HepG2 (cell line): ENCODE measurements around the gene CD151. TPM values are rescaled to one million over a fixed set of nuclear protein-coding genes. Genes with fewer than 3 reads are reported as not detected.

Source experiments
- ERF ChIP-seq: IDR thresholded peaks from 2 replicates; pipeline ENCODE4 v1.6.1; 2018; ENCODE audit warnings: missing biosample characterization, missing genetic modification reagents
- HOXA7 ChIP-seq: sonication (generic); formaldehyde crosslinking; IDR thresholded peaks from 2 replicates; pipeline ENCODE4 v1.8.1; 2022; ENCODE audit warnings: mild to moderate bottlenecking, missing genetic modification reagents, moderate library complexity
- MEIS1 ChIP-seq: sonication (generic); formaldehyde crosslinking; IDR thresholded peaks from 2 replicates; pipeline ENCODE4 v1.9.0; 2021; ENCODE audit warnings: mild to moderate bottlenecking, missing genetic modification reagents, moderate library complexity, borderline replicate concordance
- NONO ChIP-seq, 2 experiments: fragments of 450-650 bp in 1 of 2; sonication (generic) in 1 of 2; formaldehyde crosslinking in 1 of 2; IDR thresholded peaks in 1 of 2; conservative IDR thresholded peaks in 1 of 2; 2 replicates each; pipeline versions ENCODE4 v1.6.1 to v1.8.0; 2017 to 2022; ENCODE audit warnings: mild to moderate bottlenecking in 1 of 2, missing genetic modification reagents in 1 of 2, moderate library complexity in 1 of 2
- TBX2 ChIP-seq: sonication (generic); formaldehyde crosslinking; IDR thresholded peaks from 2 replicates; pipeline ENCODE4 v1.5.0; 2020; ENCODE audit warnings: missing genetic modification reagents, mild to moderate bottlenecking, borderline replicate concordance
- ZKSCAN8 ChIP-seq: IDR thresholded peaks from 2 replicates; pipeline ENCODE4 v1.6.1; 2016; ENCODE audit warnings: borderline replicate concordance, missing genetic modification reagents, missing compliant biosample characterization
- ZNF136 ChIP-seq: sonication (generic); formaldehyde crosslinking; IDR thresholded peaks from 2 replicates; pipeline ENCODE4 v1.8.1; 2022; ENCODE audit warnings: low read depth, mild to moderate bottlenecking, moderate library complexity, missing genetic modification reagents
- ZNF337 ChIP-seq: sonication (generic); formaldehyde crosslinking; IDR thresholded peaks from 2 replicates; pipeline ENCODE4 v1.5.1; 2020; ENCODE audit warnings: missing genetic modification reagents, low read depth, mild to moderate bottlenecking, borderline replicate concordance
- ZNF572 ChIP-seq: sonication (generic); formaldehyde crosslinking; IDR thresholded peaks from 2 replicates; pipeline ENCODE4 v1.5.1; 2020; ENCODE audit warnings: mild to moderate bottlenecking, missing genetic modification reagents
- ZNF703 ChIP-seq: sonication (generic); formaldehyde crosslinking; IDR thresholded peaks from 2 replicates; pipeline ENCODE4 v1.5.1; 2020; ENCODE audit warnings: missing genetic modification reagents, mild to moderate bottlenecking, moderate library complexity, borderline replicate concordance
- ZNF749 ChIP-seq: sonication (generic); formaldehyde crosslinking; IDR thresholded peaks from 2 replicates; pipeline ENCODE4 v1.8.0; 2022; ENCODE audit warnings: mild to moderate bottlenecking, missing genetic modification reagents, moderate library complexity, borderline replicate concordance
- polyA plus RNA-seq, 8 experiments: library from polyadenylated mRNA; depleted of rRNA in 3 of 8; stranded (reverse) in 7 of 8; unstranded in 1 of 8; fragments of >200 nt; fragmentation: Illumina TruSeq in 4 of 8; extraction: Trizol in 4 of 8; gene quantifications; 2 replicates each; pipeline versions ENCODE4 v1.2.1 to v1.2.3, GENCODE V29; 2011 to 2016; ENCODE audit warnings: low read depth in 4 of 8, missing spikeins in 1 of 8, mixed read lengths in 1 of 8; ENCODE audit not compliant: insufficient read depth in 1 of 8
- total RNA-seq, 5 experiments: library from RNA; depleted of rRNA; stranded (reverse); fragments of >200 nt; fragmentation: Illumina TruSeq; extraction: Trizol; gene quantifications; 2 replicates each; pipeline ENCODE4 v1.2.3, GENCODE V29; 2016; ENCODE audit warnings: low read depth in 1 of 5
- TF ChIP-seq, protein P1 (sequence below): sonication (generic); formaldehyde crosslinking; IDR thresholded peaks from 2 replicates; pipeline ENCODE4 v1.4.0; 2020; ENCODE audit warnings: missing genetic modification reagents
- TF ChIP-seq, protein P2 (sequence below): sonication (generic); formaldehyde crosslinking; IDR thresholded peaks from 2 replicates; pipeline ENCODE4 v1.8.0; 2022; ENCODE audit warnings: mild to moderate bottlenecking, missing genetic modification reagents
- TF ChIP-seq, protein P3 (sequence below): sonication (generic); formaldehyde crosslinking; conservative IDR thresholded peaks from 2 replicates; pipeline ENCODE4 v1.8.1; 2023; ENCODE audit warnings: missing genetic modification reagents
- TF ChIP-seq, protein P4 (sequence below): sonication (generic); formaldehyde crosslinking; IDR thresholded peaks from 2 replicates; pipeline ENCODE4 v1.4.0; 2020; ENCODE audit warnings: missing genetic modification reagents

CD151 gene
- total and polyA plus RNA-seq, 2 of the 13 experiments (the other 11 are each of a cell fraction or from before 2014, with no cell fraction given): 125 to 197 TPM

DNA sequence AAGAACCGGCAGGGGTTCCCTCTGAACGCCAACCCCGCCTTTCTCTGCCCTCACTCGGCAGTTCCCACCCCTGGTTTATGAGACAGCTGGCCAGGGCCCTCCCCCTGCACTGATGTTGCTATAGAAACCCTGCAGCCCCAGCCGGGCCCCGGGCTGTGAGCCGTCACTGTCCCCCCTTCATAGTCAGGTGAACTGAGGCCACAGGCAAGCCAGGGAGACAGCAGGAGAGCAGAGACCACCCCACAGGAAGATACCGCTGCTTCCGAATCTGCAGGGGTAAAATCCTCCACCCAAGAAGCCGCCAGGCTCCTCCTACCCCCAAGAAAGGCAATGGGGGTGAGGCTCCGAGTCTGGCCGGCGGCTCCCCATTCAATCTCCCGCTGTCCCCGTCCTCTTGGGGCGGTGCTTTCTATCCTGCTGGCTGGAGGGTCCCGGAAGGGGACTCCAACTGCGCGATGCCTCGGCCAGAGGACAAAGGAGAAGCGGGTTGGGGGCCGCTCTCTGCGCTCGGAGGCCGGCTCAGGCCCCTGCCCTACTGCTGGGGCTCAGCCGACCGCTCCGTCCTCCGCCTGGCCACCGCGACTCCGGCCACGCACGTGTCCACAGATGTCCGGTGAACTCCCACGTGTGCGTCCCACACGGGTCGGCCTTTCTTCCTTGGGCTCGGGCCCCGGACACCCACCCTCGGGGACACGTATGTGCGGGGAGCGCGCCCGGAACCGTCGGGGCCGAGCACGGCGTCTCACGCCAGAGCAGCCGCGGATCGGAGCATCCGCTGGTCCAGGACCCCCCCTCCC lies 35.3 kb upstream of the CD151 start (continued):
- TF ChIP-seq, protein P1, sequence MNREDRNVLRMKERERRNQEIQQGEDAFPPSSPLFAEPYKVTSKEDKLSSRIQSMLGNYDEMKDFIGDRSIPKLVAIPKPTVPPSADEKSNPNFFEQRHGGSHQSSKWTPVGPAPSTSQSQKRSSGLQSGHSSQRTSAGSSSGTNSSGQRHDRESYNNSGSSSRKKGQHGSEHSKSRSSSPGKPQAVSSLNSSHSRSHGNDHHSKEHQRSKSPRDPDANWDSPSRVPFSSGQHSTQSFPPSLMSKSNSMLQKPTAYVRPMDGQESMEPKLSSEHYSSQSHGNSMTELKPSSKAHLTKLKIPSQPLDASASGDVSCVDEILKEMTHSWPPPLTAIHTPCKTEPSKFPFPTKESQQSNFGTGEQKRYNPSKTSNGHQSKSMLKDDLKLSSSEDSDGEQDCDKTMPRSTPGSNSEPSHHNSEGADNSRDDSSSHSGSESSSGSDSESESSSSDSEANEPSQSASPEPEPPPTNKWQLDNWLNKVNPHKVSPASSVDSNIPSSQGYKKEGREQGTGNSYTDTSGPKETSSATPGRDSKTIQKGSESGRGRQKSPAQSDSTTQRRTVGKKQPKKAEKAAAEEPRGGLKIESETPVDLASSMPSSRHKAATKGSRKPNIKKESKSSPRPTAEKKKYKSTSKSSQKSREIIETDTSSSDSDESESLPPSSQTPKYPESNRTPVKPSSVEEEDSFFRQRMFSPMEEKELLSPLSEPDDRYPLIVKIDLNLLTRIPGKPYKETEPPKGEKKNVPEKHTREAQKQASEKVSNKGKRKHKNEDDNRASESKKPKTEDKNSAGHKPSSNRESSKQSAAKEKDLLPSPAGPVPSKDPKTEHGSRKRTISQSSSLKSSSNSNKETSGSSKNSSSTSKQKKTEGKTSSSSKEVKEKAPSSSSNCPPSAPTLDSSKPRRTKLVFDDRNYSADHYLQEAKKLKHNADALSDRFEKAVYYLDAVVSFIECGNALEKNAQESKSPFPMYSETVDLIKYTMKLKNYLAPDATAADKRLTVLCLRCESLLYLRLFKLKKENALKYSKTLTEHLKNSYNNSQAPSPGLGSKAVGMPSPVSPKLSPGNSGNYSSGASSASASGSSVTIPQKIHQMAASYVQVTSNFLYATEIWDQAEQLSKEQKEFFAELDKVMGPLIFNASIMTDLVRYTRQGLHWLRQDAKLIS: no peak
- no peak for TF ChIP-seq ZNF749 (CRISPR knock-in tag)
- TF ChIP-seq, protein P2, sequence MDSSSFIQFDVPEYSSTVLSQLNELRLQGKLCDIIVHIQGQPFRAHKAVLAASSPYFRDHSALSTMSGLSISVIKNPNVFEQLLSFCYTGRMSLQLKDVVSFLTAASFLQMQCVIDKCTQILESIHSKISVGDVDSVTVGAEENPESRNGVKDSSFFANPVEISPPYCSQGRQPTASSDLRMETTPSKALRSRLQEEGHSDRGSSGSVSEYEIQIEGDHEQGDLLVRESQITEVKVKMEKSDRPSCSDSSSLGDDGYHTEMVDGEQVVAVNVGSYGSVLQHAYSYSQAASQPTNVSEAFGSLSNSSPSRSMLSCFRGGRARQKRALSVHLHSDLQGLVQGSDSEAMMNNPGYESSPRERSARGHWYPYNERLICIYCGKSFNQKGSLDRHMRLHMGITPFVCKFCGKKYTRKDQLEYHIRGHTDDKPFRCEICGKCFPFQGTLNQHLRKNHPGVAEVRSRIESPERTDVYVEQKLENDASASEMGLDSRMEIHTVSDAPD (CRISPR knock-in tag): no peak
- TF ChIP-seq, protein P3, sequence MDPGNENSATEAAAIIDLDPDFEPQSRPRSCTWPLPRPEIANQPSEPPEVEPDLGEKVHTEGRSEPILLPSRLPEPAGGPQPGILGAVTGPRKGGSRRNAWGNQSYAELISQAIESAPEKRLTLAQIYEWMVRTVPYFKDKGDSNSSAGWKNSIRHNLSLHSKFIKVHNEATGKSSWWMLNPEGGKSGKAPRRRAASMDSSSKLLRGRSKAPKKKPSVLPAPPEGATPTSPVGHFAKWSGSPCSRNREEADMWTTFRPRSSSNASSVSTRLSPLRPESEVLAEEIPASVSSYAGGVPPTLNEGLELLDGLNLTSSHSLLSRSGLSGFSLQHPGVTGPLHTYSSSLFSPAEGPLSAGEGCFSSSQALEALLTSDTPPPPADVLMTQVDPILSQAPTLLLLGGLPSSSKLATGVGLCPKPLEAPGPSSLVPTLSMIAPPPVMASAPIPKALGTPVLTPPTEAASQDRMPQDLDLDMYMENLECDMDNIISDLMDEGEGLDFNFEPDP: no peak
- TF ChIP-seq MEIS1 (CRISPR knock-in tag): no peak
- no peak for TF ChIP-seq ZNF337 (CRISPR knock-in tag)
- TF ChIP-seq ZKSCAN8 (CRISPR knock-in tag): no peak
- TF ChIP-seq NONO (IDR thresholded peaks at IDR 0.05): no peak
- TF ChIP-seq NONO (CRISPR knock-in tag; conservative IDR thresholded peaks at IDR 0.05): no peak
- TF ChIP-seq HOXA7: no peak
- no peak; the same call in 1 of the 2 replicates for TF ChIP-seq ZNF703 (CRISPR knock-in tag)
- TF ChIP-seq ERF: 0 out of 2 replicates have a peak, but pooled peaks have one; percentile 9
- TF ChIP-seq, protein P4, sequence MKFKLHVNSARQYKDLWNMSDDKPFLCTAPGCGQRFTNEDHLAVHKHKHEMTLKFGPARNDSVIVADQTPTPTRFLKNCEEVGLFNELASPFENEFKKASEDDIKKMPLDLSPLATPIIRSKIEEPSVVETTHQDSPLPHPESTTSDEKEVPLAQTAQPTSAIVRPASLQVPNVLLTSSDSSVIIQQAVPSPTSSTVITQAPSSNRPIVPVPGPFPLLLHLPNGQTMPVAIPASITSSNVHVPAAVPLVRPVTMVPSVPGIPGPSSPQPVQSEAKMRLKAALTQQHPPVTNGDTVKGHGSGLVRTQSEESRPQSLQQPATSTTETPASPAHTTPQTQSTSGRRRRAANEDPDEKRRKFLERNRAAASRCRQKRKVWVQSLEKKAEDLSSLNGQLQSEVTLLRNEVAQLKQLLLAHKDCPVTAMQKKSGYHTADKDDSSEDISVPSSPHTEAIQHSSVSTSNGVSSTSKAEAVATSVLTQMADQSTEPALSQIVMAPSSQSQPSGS (CRISPR knock-in tag): no peak; the same call in 1 of the 2 replicates
- TF ChIP-seq ZNF136: no peak
- TF ChIP-seq ZNF572 (CRISPR knock-in tag): no peak
- no peak; the same call in 1 of the 2 replicates for TF ChIP-seq TBX2 (CRISPR knock-in tag)
